NCI-H69 (cell line): ENCODE data around the gene TRIM7.
"Not testable (repeated sequence)": the region's sequence is repeated elsewhere in the genome, so short reads cannot be mapped to it uniquely, and the experiment has no call there.

ENCODE experiments used
- DNase-seq: peaks from one replicate; lab custom pipeline; 2025; lab: John Stamatoyannopoulos, UW

The TRIM7 gene

GRCh38 chr5:181212934-181213333 is 7.9 kb upstream of the TRIM7 start:
- DNase-seq, result no peak

GRCh38 chr5:181212080-181212479 is 7.1 kb upstream of the TRIM7 start:
- DNase-seq, result no peak

GRCh38 chr5:181211208-181211607 is 6.2 kb upstream of the TRIM7 start:
- DNase-seq, result no peak

GRCh38 chr5:181210698-181211097 is 5.7 kb upstream of the TRIM7 start:
- DNase-seq, result not testable (repeated sequence)

- DNase-seq, result not testable (repeated sequence)
These were observed 5.2 kb upstream of the TRIM7 start for GRCh38 chr5:181210148-181210547.

GRCh38 chr5:181209006-181209405 is 4.0 kb upstream of the TRIM7 start:
- not testable (repeated sequence) for DNase-seq

GRCh38 chr5:181207960-181208253 is 2.9 kb upstream of the TRIM7 start:
- DNase-seq, result no peak

GRCh38 chr5:181207214-181207959 is 2.4 kb upstream of the TRIM7 start:
- no peak for DNase-seq

GRCh38 chr5:181205761-181206649 is 1.0 kb upstream of the TRIM7 start:
- DNase-seq, result no peak

GRCh38 chr5:181204113-181204825 is 727 bp downstream of the TRIM7 start:
- DNase-seq, result no peak

GRCh38 chr5:181203777-181204112 is 1.3 kb downstream of the TRIM7 start:
- DNase-seq, result no peak

GRCh38 chr5:181203093-181203711 is 1.8 kb downstream of the TRIM7 start:
- no peak for DNase-seq

- no peak for DNase-seq
These were observed 4.2 kb downstream of the TRIM7 start for GRCh38 chr5:181200816-181201215.

GRCh38 chr5:181199881-181200638 is 4.9 kb downstream of the TRIM7 start:
- no peak for DNase-seq

GRCh38 chr5:181198905-181199519 is 6.0 kb downstream of the TRIM7 start:
- no peak for DNase-seq

- no peak for DNase-seq
These were observed 6.8 kb downstream of the TRIM7 start for GRCh38 chr5:181198106-181198685.

GRCh38 chr5:181197326-181197951 is 7.6 kb downstream of the TRIM7 start:
- DNase-seq, result no peak

GRCh38 chr5:181195249-181195761 is 9.7 kb downstream of the TRIM7 start:
- no peak for DNase-seq

- DNase-seq, result no peak
These were observed 10.3 kb downstream of the TRIM7 start for GRCh38 chr5:181194489-181195248.
